CD14-positive monocyte (primary cell): ENCODE measurements around the gene FTMT. TPM values are rescaled to one million over a fixed set of nuclear protein-coding genes. Genes with fewer than 3 reads are reported as not detected.

ENCODE experiments used
- DNase-seq, 3 donors: peaks; one replicate each; pipeline ENCODE4 v3.0.0-alpha.2; 2011 to 2022
- H2AFZ ChIP-seq: 2 replicates; pipeline ENCODE4 v1.6.0; 2012; ENCODE audit warnings: mild to moderate bottlenecking, low read depth, low read length, inconsistent platforms; ENCODE audit not compliant: insufficient read depth, poor library complexity, severe bottlenecking
- H3K27ac ChIP-seq, 2 donors: 1 replicate in 1 of 2; 2 replicates in 1 of 2; pipeline ENCODE4 v1.5.1; 2012 to 2013; ENCODE audit warnings: low read length in 2 of 2, control low read depth in 1 of 2, inconsistent platforms in 1 of 2, low read depth in 1 of 2, mild to moderate bottlenecking in 1 of 2
- H3K27me3 ChIP-seq, 2 donors: one replicate each; pipeline versions ENCODE4 v1.6.0 to v1.6.1; 2011 to 2013; ENCODE audit warnings: low read length in 2 of 2; ENCODE audit not compliant: control insufficient read depth in 2 of 2, insufficient read depth in 2 of 2
- H3K36me3 ChIP-seq, 2 donors: replicated peaks in 1 of 2; 1 replicate in 1 of 2; 2 replicates in 1 of 2; pipeline versions ENCODE4 v1.5.1 to v1.6.1; 2012 to 2013; ENCODE audit warnings: low read length in 2 of 2, control low read depth in 1 of 2, inconsistent platforms in 1 of 2, mild to moderate bottlenecking in 1 of 2; ENCODE audit not compliant: insufficient read depth in 2 of 2, control insufficient read depth in 1 of 2
- H3K4me1 ChIP-seq, 2 donors: 1 replicate in 1 of 2; 2 replicates in 1 of 2; pipeline versions ENCODE4 v1.5.1 to v1.6.1; 2012 to 2013; ENCODE audit warnings: low read length in 2 of 2, control low read depth in 1 of 2, inconsistent platforms in 1 of 2, mild to moderate bottlenecking in 1 of 2, moderate library complexity in 1 of 2; ENCODE audit not compliant: insufficient read depth in 2 of 2, control insufficient read depth in 1 of 2
- H3K4me2 ChIP-seq: replicated peaks from 2 replicates; pipeline ENCODE3; 2012; ENCODE audit warnings: low read length, moderate library complexity, mild to moderate bottlenecking; ENCODE audit not compliant: poor library complexity, severe bottlenecking; ENCODE audit errors: extremely low read depth
- H3K4me3 ChIP-seq, 3 experiments: fragments of 200-600 bp in 1 of 3; sonication (generic) in 1 of 3; replicated peaks in 1 of 3; 1 replicate in 2 of 3; 2 replicates in 1 of 3; pipeline ENCODE4 v1.5.1; 2011 to 2013; ENCODE audit warnings: low read length in 3 of 3, mild to moderate bottlenecking in 3 of 3, control low read depth in 2 of 3, low read depth in 2 of 3, inconsistent platforms in 1 of 3, moderate library complexity in 1 of 3
- H3K79me2 ChIP-seq: 2 replicates; pipeline ENCODE4 v1.6.0; 2012; ENCODE audit warnings: mild to moderate bottlenecking, control low read depth, inconsistent platforms, low read length, moderate library complexity; ENCODE audit not compliant: insufficient read depth
- H3K9ac ChIP-seq: 2 replicates; pipeline ENCODE4 v1.6.0; 2017; ENCODE audit warnings: low read length, mild to moderate bottlenecking; ENCODE audit not compliant: insufficient read depth, poor library complexity, severe bottlenecking
- H3K9me3 ChIP-seq, 2 donors: replicated peaks in 1 of 2; 1 replicate in 1 of 2; 2 replicates in 1 of 2; pipeline versions ENCODE4 v1.5.1 to v1.6.1; 2012 to 2013; ENCODE audit warnings: low read length in 2 of 2, control low read depth in 1 of 2; ENCODE audit not compliant: control insufficient read depth in 1 of 2, insufficient read depth in 1 of 2
- H4K20me1 ChIP-seq: 2 replicates; pipeline ENCODE4 v1.6.0; 2012; ENCODE audit warnings: mild to moderate bottlenecking, low read length, control low read depth, moderate library complexity; ENCODE audit not compliant: insufficient read depth
- H3K27ac Mint-ChIP-seq, 7 donors: one replicate each; pipeline ENCODE4 v1.8.0; 2020; ENCODE audit warnings: mild to moderate bottlenecking in 7 of 7, mixed read lengths in 7 of 7, moderate library complexity in 6 of 7, inconsistent platforms in 2 of 7
- H3K27me3 Mint-ChIP-seq, 3 donors: one replicate each; pipeline ENCODE4 v1.8.0; 2021 to 2022; ENCODE audit warnings: low read depth in 3 of 3, mild to moderate bottlenecking in 3 of 3, mixed read lengths in 3 of 3, moderate library complexity in 3 of 3, inconsistent platforms in 1 of 3
- H3K36me3 Mint-ChIP-seq, 2 donors: one replicate each; pipeline ENCODE4 v1.8.0; 2020; ENCODE audit warnings: mixed read lengths in 2 of 2, inconsistent platforms in 1 of 2, mild to moderate bottlenecking in 1 of 2
- H3K4me1 Mint-ChIP-seq: one replicate; pipeline ENCODE4 v1.8.0; 2020; ENCODE audit warnings: mild to moderate bottlenecking, mixed read lengths
- H3K4me3 Mint-ChIP-seq, 2 donors: one replicate each; pipeline ENCODE4 v1.8.0; 2020; ENCODE audit warnings: mild to moderate bottlenecking in 2 of 2, mixed read lengths in 2 of 2, moderate library complexity in 1 of 2
- H3K9me3 Mint-ChIP-seq, 7 donors: one replicate each; pipeline ENCODE4 v1.8.0; 2020 to 2022; ENCODE audit warnings: mixed read lengths in 7 of 7, mild to moderate bottlenecking in 6 of 7, moderate library complexity in 6 of 7, inconsistent platforms in 2 of 7
- CTCF ChIP-seq: fragments of 200-600 bp; IDR thresholded peaks from one replicate; pipeline ENCODE4 v1.8.0; 2022; ENCODE audit warnings: antibody characterized with exemption, mild to moderate bottlenecking
- WGBS: methylation state at CpG from one replicate; pipeline ENCODE4 v1.1.5; 2013; ENCODE audit warnings: missing lambda C conversion rate; ENCODE audit not compliant: insufficient coverage; 5-methylcytosine and 5-hydroxymethylcytosine counted together
- intact Hi-C, 2 donors: fragments of 100-400 bp; cut with micrococcal nuclease; formaldehyde crosslinking; loops; one replicate each; pipeline versions ENCODE4 v1.15.0 to v1.15.1; 2023
- polyA plus RNA-seq, 3 donors: library from polyadenylated mRNA; depleted of rRNA in 1 of 3; unstranded in 2 of 3; stranded (reverse) in 1 of 3; fragments of 300-500 nt in 2 of 3; fragments of >200 nt in 1 of 3; fragmentation: Illumina TruSeq in 2 of 3; gene quantifications; 1 replicate in 2 of 3; 2 replicates in 1 of 3; pipeline ENCODE4 v1.2.3, GENCODE V29; 2012 to 2021

Gene FTMT
- polyA plus RNA-seq, 3 donors, result not detected

DNA sequence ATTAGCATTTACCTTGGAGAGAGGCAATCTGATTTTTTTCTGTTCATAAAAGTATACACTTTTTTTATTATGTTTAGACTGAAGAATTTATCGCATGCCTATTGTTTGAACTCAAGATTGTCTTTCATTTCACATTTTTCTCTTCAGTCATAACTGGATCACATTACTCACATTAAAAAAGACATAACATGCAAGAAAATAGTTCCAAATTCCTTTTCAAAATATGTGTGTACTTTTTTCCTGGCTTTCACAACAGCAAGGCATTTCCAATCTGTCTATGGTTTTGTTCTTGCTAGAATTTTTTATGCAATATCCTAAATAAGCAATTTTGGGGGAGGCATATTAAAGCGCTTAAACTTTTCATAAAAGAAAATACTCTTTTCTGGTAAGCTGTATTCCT, 21.2 kb downstream of the FTMT start:
- no peak overlapping the region for H2AFZ ChIP-seq
- intact Hi-C loops, result no loop called here
- H3K4me3 Mint-ChIP-seq, result no peak overlapping the region

GRCh38 chr5:121873409-121873808, 21.7 kb downstream of the FTMT start:
- intact Hi-C loops, result no loop called here

More for the DNA sequence above, 21.2 kb downstream of the FTMT start:
- Histone ChIP-seq H3K9ac (no peak overlapping the region), H3K4me2 (no peak overlapping the region), H3K36me3 (no peaks in the 10 kb centered on the region), H3K27ac (no peak overlapping the region), H3K4me3 (no peak overlapping the region), H3K9me3 (no peaks in the 10 kb centered on the region), H3K79me2 (no peaks in the 10 kb centered on the region), H3K4me1 (no peaks in the 10 kb centered on the region), H3K27me3 (no peaks in the 10 kb centered on the region), H4K20me1 (no peaks in the 10 kb centered on the region)
- DNase-seq, result no peak
- no peaks in the 10 kb centered on the region for H3K9me3 Mint-ChIP-seq
- WGBS, result no CpG with 5 or more reads among the region's 2 CpGs
- H3K4me1 Mint-ChIP-seq, result no peaks in the 10 kb centered on the region
- H3K27me3 Mint-ChIP-seq, result no peaks in the 10 kb centered on the region
- no peak for TF ChIP-seq CTCF
- H3K27ac Mint-ChIP-seq, result no peak overlapping the region
- no peaks in the 10 kb centered on the region for H3K36me3 Mint-ChIP-seq

More at GRCh38 chr5:121873409-121873808, 21.7 kb downstream of the FTMT start:
- no peaks in the 10 kb centered on the region for H3K36me3 ChIP-seq
- no peaks in the 10 kb centered on the region for H3K27me3 ChIP-seq
- no peaks in the 10 kb centered on the region for H3K36me3 Mint-ChIP-seq
- H3K4me3 ChIP-seq, result no peak overlapping the region
- H3K27ac ChIP-seq, result no peak overlapping the region
- no peak overlapping the region for H3K4me2 ChIP-seq
- H3K9me3 ChIP-seq, result no peaks in the 10 kb centered on the region
- WGBS, result no CpG with 5 or more reads among the region's 1 CpG
- no peaks in the 10 kb centered on the region for H3K4me1 ChIP-seq
- no peaks in the 10 kb centered on the region for H3K4me1 Mint-ChIP-seq
- no peaks in the 10 kb centered on the region for H3K79me2 ChIP-seq
- H3K27me3 Mint-ChIP-seq, result no peaks in the 10 kb centered on the region
- DNase-seq, result no peak
- H3K4me3 Mint-ChIP-seq, result no peak overlapping the region
- no peaks in the 10 kb centered on the region for H4K20me1 ChIP-seq
- H2AFZ ChIP-seq, result no peak overlapping the region
- no peak overlapping the region for H3K9ac ChIP-seq
- TF ChIP-seq CTCF, result no peak
- H3K9me3 Mint-ChIP-seq, result no peaks in the 10 kb centered on the region
- no peak overlapping the region for H3K27ac Mint-ChIP-seq
